Ectodermal cell (in vitro differentiated cells): Measurements from ENCODE around the gene NCOA4.

Source experiments
- H3K27ac ChIP-seq: 2 replicates; pipeline ENCODE4 v1.7.0; 2013; ENCODE audit warnings: mild to moderate bottlenecking, low read depth, low read length; ENCODE audit not compliant: insufficient read depth, poor library complexity, severe bottlenecking
- H3K27me3 ChIP-seq: 2 replicates; pipeline ENCODE4 v1.7.0; 2013; ENCODE audit warnings: mild to moderate bottlenecking, low read length; ENCODE audit not compliant: insufficient read depth, control insufficient read depth, poor library complexity, severe bottlenecking
- H3K36me3 ChIP-seq: one replicate; pipeline ENCODE4 v1.7.0; 2013; ENCODE audit warnings: low read length; ENCODE audit not compliant: control insufficient read depth, insufficient read depth
- H3K4me1 ChIP-seq: one replicate; pipeline ENCODE4 v1.7.0; 2013; ENCODE audit warnings: low read length; ENCODE audit not compliant: control insufficient read depth, insufficient read depth
- H3K4me3 ChIP-seq: 2 replicates; pipeline ENCODE4 v1.7.0; 2013; ENCODE audit warnings: low read depth, low read length, control low read depth; ENCODE audit not compliant: insufficient read depth
- H3K9me3 ChIP-seq: 2 replicates; pipeline ENCODE4 v1.7.0; 2013; ENCODE audit warnings: mild to moderate bottlenecking, low read length, moderate library complexity; ENCODE audit not compliant: control insufficient read depth
- WGBS, 2 experiments: methylation state at CpG; one replicate each; pipeline ENCODE4 v1.1.7; 2013; ENCODE audit warnings: missing lambda C conversion rate in 2 of 2; 5-methylcytosine and 5-hydroxymethylcytosine counted together

Gene NCOA4

DNA sequence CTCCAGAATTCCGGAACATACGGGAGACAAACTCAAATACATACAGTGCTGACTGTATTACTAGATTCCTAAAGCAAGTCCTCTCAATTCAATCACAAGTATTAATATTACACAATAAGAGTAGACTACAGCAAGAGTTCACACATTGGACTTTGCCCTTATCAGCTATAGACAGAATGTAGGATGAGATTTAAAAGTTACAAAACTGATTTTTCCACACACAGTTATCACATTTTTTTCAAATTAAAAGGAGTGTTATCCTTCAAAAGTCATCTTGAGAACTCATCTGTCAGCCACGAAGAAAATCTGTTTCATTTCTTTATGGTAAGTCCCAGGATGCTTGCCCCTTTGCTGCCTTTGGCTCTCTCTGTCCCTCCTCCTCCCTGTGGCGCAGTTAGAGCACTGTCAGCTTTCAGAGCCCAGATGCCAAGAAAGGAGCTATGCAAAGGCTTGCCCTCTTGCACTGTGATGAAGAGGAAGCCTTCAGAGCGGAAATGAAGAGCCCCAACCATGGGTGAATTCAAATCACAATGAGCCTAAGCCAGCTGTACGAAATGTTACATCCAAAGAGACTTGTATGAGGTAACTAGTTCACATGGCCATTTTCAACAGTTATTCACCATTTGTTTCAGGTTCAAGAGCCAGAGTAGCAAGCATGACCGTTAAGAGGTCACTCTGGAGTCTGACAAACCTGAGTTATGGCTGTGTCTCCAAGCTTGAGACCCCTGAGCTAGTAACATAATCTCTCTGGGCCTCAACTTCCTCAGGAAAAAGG lies 10.7 kb downstream of the NCOA4 start:
- WGBS, 2 experiments: 86 to 87% methylated on average over 7 of the region's 7 CpGs
- no peak overlapping the region for H3K4me3 ChIP-seq
- H3K9me3 ChIP-seq: no peaks in the 10 kb centered on the region
- H3K36me3 ChIP-seq: no peaks in the 10 kb centered on the region
- H3K27me3 ChIP-seq: no peaks in the 10 kb centered on the region
- H3K27ac ChIP-seq: no peak overlapping the region
- H3K4me1 ChIP-seq: no peaks in the 10 kb centered on the region

DNA sequence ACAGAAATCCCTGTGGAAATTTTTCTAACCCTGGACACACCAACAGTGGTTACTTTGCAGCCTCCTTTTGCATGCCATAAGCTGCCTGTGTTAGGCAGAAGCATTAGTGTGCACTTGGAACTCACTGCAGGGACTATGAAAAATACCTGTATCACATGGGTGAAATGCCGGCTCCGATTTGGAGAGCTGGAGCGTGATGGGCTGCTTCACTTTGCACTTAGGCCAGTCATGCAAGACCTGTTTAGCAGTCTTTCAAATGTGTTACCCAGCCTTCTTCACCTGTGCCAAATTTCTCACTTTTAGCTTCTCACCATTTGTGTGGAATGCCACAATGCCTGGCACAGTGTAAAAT lies 11.3 kb downstream of the NCOA4 start:
- Histone ChIP-seq H3K9me3 (no peaks in the 10 kb centered on the region), H3K4me3 (no peak overlapping the region), H3K27ac (no peak overlapping the region), H3K36me3 (no peaks in the 10 kb centered on the region), H3K27me3 (no peaks in the 10 kb centered on the region), H3K4me1 (no peaks in the 10 kb centered on the region)
- WGBS, 2 experiments: 96 to 97% methylated on average over 3 of the region's 3 CpGs

DNA sequence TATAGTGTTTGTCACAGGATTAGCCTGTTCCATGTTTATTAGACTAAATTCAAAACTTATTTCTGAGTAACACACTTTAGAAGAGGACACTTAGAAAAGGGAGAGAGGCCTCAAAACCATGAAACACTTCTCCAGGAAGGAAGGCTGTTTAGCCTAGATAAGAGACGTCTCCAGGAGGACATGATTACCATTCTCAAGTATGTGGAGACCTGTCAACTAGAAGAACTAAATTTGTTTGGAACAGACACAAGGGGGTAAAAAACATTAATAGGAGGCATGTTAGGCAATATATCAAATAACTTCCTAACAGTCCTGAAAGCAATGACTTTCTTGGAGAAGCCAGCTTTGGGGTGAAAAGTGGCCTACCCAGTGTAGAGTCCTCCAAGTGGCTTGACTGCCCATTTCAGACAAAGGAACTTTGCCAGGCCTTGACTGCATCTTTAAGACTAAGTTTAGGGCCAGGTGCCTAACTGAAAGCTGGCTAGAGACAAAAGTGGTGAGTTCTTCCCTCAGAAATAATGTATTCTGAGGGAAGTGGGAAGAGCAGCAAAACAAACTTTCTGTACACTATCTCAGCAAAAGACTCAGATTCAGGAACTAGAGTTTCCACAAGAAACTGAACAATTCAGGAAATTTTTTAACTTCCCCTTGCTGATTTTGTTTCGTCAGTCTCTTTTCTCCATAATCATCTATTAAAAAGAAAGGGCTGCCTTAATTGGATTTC lies 11.8 kb downstream of the NCOA4 start:
- Histone ChIP-seq H3K27ac (no peak overlapping the region), H3K9me3 (no peaks in the 10 kb centered on the region), H3K27me3 (no peaks in the 10 kb centered on the region), H3K4me1 (no peaks in the 10 kb centered on the region), H3K36me3 (no peaks in the 10 kb centered on the region), H3K4me3 (no peak overlapping the region)
- 94 to 96% methylated on average over 2 of the region's 2 CpGs for WGBS, 2 experiments

DNA sequence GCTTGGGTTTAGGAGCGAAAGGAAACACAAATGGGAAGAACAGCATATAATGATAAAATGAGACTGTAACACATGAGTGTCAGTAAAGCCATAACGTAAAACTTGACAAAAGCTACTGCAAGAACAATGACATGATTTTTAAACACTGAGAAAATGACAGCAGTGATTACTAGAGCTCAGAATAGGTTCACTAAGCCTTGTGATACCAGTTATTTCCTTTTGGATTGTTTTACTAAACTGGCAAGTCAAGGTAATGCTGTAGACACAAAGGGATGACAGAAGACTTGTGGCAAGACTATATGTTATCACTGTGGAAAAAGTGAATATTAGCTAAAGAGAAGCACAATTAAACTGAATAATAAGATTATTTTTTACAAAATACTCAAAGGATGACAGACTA lies 12.7 kb downstream of the NCOA4 start:
- no peaks in the 10 kb centered on the region for H3K4me1 ChIP-seq
- H3K27me3 ChIP-seq: no peaks in the 10 kb centered on the region
- H3K9me3 ChIP-seq: no peaks in the 10 kb centered on the region
- no peak overlapping the region for H3K4me3 ChIP-seq
- H3K27ac ChIP-seq: no peak overlapping the region
- no peaks in the 10 kb centered on the region for H3K36me3 ChIP-seq
- WGBS, 2 experiments: 97 to 100% methylated on average over 2 of the region's 2 CpGs

DNA sequence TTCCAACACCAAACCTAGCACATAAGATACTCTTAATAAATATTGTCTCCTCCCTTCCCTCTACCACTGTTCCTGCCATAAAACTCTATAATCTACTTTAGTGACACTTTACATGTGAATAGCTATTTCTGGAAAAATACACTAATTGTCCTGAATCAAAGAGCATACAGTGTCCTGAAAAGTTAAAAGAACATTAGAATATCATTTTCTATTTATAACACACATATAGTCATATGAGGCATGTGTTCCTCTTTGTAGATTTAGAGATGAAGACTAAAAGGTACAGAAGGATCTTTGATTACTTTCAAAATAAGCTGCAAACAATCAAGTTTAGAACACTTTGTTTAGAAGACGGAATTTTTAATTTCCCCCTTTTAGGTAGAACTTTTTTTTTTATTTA lies 13.6 kb downstream of the NCOA4 start:
- Histone ChIP-seq H3K4me1 (no peaks in the 10 kb centered on the region), H3K4me3 (no peak overlapping the region), H3K36me3 (no peaks in the 10 kb centered on the region), H3K27me3 (no peaks in the 10 kb centered on the region), H3K27ac (no peak overlapping the region), H3K9me3 (no peaks in the 10 kb centered on the region)
- WGBS, 2 experiments: 100% methylated on average over 1 of the region's 1 CpG; no CpG with 5 or more reads in 1 of the 2 experiments

DNA sequence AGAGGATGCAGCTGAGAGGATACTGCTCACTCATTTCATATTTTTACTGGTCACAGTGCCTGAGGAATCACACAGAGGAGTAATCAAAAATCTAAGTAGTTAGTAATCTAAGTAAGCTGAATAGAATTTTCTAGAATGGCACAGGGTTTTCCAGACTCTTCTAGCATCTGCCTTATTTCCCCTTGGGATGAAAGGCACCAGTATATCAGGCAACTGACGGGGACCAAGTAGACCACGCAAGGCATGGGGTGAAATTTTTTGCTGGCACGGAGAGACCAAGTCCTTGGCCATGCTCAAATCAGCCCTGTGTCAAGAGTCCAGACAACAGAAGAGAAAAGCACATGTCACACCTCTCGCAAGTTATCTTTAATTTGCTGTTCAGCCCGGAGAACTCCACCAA lies 14.2 kb downstream of the NCOA4 start:
- H3K4me1 ChIP-seq: no peaks in the 10 kb centered on the region
- H3K27me3 ChIP-seq: no peaks in the 10 kb centered on the region
- H3K9me3 ChIP-seq: no peaks in the 10 kb centered on the region
- H3K36me3 ChIP-seq: no peaks in the 10 kb centered on the region
- no peak overlapping the region for H3K4me3 ChIP-seq
- 93 to 95% methylated on average over 5 of the region's 5 CpGs for WGBS, 2 experiments
- no peak overlapping the region for H3K27ac ChIP-seq

DNA sequence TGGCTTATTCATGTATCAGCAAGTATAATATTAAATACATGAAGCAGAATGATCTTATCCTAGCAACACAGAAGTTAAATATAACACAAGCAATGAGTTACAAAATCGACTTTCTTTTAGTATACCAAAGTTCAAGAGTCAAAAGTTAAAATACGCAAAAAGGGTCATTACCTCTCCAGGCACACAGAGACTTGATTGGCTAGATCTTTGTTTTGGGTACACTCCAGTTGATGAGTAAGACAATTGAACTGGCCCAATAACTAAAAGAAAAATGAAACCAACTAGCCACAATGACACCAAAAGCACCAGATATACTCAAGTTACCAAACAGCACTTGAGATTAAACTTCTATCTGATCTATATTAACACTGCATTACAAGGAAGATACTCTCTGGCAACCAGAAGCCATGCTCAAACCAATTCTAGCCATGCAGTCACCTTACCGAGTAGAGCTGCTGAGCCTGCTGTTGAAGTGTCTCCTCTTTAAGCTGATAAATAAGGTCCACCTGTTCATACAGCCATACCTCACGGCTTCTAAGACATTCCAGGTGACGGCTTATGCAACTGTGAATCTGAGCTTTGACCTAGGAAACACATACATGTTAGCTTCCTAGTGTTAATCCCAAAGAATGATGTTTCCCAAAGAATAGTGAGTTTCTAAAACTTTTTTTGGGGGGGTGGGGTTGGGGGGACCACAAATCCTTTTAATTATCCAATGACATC lies 15.6 kb downstream of the NCOA4 start:
- WGBS, 2 experiments: 96% methylated on average over 4 to 5 of the region's 5 CpGs
- Histone ChIP-seq H3K4me3 (no peak overlapping the region), H3K27me3 (no peaks in the 10 kb centered on the region), H3K27ac (no peak overlapping the region), H3K4me1 (no peaks in the 10 kb centered on the region), H3K36me3 (peaks cover 4% of the 10 kb centered on the region), H3K9me3 (no peaks in the 10 kb centered on the region)

DNA sequence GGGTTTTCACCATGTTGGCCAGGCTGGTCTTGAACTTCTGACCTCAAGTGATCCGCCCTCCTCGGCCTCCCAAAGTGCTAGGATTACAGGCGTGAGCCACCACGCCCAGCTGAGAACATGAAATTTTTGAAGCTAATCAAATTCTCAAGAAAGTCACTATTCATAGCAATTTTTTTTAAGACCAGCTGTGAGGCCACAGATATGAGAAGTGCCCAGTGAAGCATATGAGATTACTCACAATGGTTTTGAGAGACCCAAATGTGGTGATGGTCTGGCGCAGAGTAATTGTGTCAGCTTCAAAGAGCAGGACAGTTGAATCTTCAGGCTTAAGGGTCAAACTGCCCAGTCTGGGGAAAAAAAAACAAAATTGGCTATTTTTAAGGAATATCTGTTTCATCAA lies 16.2 kb downstream of the NCOA4 start:
- 91 to 92% methylated on average over 5 of the region's 5 CpGs for WGBS, 2 experiments
- peaks cover 4% of the 10 kb centered on the region for H3K36me3 ChIP-seq
- H3K27ac ChIP-seq: no peak overlapping the region
- no peaks in the 10 kb centered on the region for H3K4me1 ChIP-seq
- no peak overlapping the region for H3K4me3 ChIP-seq
- no peaks in the 10 kb centered on the region for H3K9me3 ChIP-seq
- no peaks in the 10 kb centered on the region for H3K27me3 ChIP-seq

DNA sequence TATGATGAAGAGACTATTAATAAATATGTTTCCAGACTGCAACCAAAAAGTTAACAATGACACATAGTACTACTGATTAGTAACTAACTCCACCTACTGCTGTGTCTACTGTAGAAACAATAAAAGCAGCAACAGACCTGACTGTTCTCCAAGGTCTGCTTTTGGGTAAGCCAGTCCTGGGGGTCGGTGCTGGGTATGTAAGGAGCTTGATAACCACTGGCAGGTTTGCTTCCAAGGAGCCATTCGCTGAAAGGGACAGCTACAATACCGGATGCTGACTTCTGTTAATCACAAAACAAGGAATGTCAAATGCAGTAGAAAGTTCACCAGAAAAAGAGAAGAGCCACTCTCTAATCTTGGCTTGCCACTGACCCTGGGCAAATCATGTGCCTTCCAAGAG lies 17.7 kb downstream of the NCOA4 start:
- H3K27ac ChIP-seq: no peak overlapping the region
- H3K36me3 ChIP-seq: peaks cover 4% of the 10 kb centered on the region
- WGBS, 2 experiments: 91 to 92% methylated on average over 3 of the region's 3 CpGs
- no peaks in the 10 kb centered on the region for H3K27me3 ChIP-seq
- no peaks in the 10 kb centered on the region for H3K4me1 ChIP-seq
- H3K4me3 ChIP-seq: no peak overlapping the region
- H3K9me3 ChIP-seq: no peaks in the 10 kb centered on the region

DNA sequence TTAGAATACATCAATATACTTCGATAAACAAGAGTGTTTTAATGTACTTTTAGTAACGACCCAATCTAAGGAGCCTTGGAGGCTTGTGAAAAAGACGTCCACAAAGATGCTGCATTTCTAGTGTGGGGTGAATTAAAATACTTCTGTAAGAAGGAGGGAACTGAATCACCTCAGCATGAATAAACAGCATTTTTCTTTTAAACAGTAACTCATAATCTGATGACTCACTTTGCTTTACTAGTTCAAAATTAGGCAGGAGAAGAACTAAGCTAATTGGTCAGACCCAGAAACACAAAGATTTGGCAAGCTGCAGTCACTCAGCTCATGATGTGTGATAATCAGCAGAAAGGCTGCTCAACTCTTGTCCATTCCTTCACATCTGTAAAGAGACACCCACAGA lies 24.2 kb downstream of the NCOA4 start:
- no peaks in the 10 kb centered on the region for H3K4me1 ChIP-seq
- H3K4me3 ChIP-seq: no peak overlapping the region
- H3K27ac ChIP-seq: no peak overlapping the region
- H3K9me3 ChIP-seq: no peaks in the 10 kb centered on the region
- 92 to 100% methylated on average over 2 to 3 of the region's 3 CpGs for WGBS, 2 experiments
- H3K36me3 ChIP-seq: peaks cover 32% of the 10 kb centered on the region
- H3K27me3 ChIP-seq: no peaks in the 10 kb centered on the region
